HCT116 (cell line): Measurements from ENCODE around the gene TMEM134. TPM values are rescaled to one million over a fixed set of nuclear protein-coding genes. Genes with fewer than 3 reads are reported as not detected.

Source experiments
- ATAC-seq: fragments of 200-7000 bp; cut with Tn5 transposase; 2 replicates; pipeline ENCODE4 v1.9.1; 2020; ENCODE audit warnings: mild to moderate bottlenecking, moderate library complexity
- BruUV-seq: library from RNA; stranded (reverse); fragments of 400-500 nt; replicated peaks from 2 replicates; lab custom pipeline; 2021; lab: Mats Ljungman, UMichigan
- CTCF ChIA-PET: fragments of 300-600 bp; sonication (Branson Sonifier 250); formaldehyde crosslinking; loops from one replicate; lab custom pipeline; 2021; ENCODE audit warnings: antibody characterized with exemption; lab: Charles Lee
- POLR2A ChIA-PET: fragments of 300-600, 350-600 bp; sonication (Branson Sonifier 250); formaldehyde crosslinking; loops from one replicate; lab custom pipeline; 2021; ENCODE audit warnings: antibody characterized with exemption; lab: Charles Lee
- RAD21 ChIA-PET, 2 experiments: fragments of 300-600 bp; sonication (Branson Sonifier 250); formaldehyde crosslinking; loops; one replicate each; lab custom pipeline; 2023; ENCODE audit warnings: low total read pairs in 2 of 2; ENCODE audit not compliant: uncharacterized antibody in 2 of 2, unreplicated experiment in 2 of 2, low non-redundant PET in 1 of 2; lab: Charles Lee
- DNase-seq: peaks from one replicate; pipeline ENCODE4 v3.0.0-alpha.2; 2010; ENCODE audit warnings: low read depth, low spot score
- H2AFZ ChIP-seq: fragments of 200-600 bp; shearing (Covaris generic), sonication (generic); 2 replicates; pipeline ENCODE4 v1.6.1; 2017; ENCODE audit warnings: low read depth, mixed run types, mixed read lengths, antibody characterized with exemption, low read length; ENCODE audit not compliant: poor library complexity, severe bottlenecking
- H3K27ac ChIP-seq: 2 replicates; pipeline ENCODE4 v1.5.1; 2012; ENCODE audit warnings: low read depth, low read length
- H3K27me3 ChIP-seq: fragments of 200-600 bp; sonication (generic); 2 replicates; pipeline ENCODE4 v1.6.1; 2016; ENCODE audit warnings: mixed run types, low read length, mixed read lengths; ENCODE audit not compliant: insufficient read depth
- H3K36me3 ChIP-seq, 2 experiments: fragments of 200-500 bp in 1 of 2; fragments of 200-600 bp in 1 of 2; sonication (Bioruptor generic) in 1 of 2; sonication (generic) in 1 of 2; 2 replicates each; pipeline versions ENCODE4 v1.5.1 to v1.6.1; 2014 to 2016; ENCODE audit warnings: low read length in 2 of 2, inconsistent platforms in 1 of 2, mixed read lengths in 1 of 2, mixed run types in 1 of 2; ENCODE audit not compliant: insufficient read depth in 2 of 2, control insufficient read depth in 1 of 2
- H3K4me1 ChIP-seq, 2 experiments: fragments of 200-600 bp in 1 of 2; sonication (generic) in 1 of 2; 2 replicates each; pipeline versions ENCODE4 v1.5.1 to v1.6.1; 2012 to 2017; ENCODE audit warnings: low read length in 2 of 2, inconsistent platforms in 1 of 2, mild to moderate bottlenecking in 1 of 2, mixed read lengths in 1 of 2, mixed run types in 1 of 2, moderate library complexity in 1 of 2; ENCODE audit not compliant: insufficient read depth in 2 of 2, control insufficient read depth in 1 of 2
- H3K4me2 ChIP-seq: fragments of 200-600 bp; sonication (generic); 2 replicates; pipeline ENCODE4 v1.6.1; 2017; ENCODE audit warnings: mixed run types, low read length, mixed read lengths
- H3K4me3 ChIP-seq, 2 experiments: fragments of 200-600 bp in 1 of 2; sonication (generic) in 1 of 2; replicated peaks in 1 of 2; 2 replicates each; pipeline ENCODE4 v1.5.1; 2011 to 2016; ENCODE audit warnings: low read length in 2 of 2, control low read depth in 1 of 2, low read depth in 1 of 2, mild to moderate bottlenecking in 1 of 2, mixed read lengths in 1 of 2, mixed run types in 1 of 2
- H3K79me2 ChIP-seq: fragments of 200-600 bp; sonication (generic); 2 replicates; pipeline ENCODE4 v1.6.1; 2017; ENCODE audit warnings: mild to moderate bottlenecking, mixed run types, low read length, moderate library complexity, mixed read lengths; ENCODE audit not compliant: insufficient read depth
- H3K9ac ChIP-seq: fragments of 200-600 bp; sonication (generic); 2 replicates; pipeline ENCODE4 v1.6.1; 2016; ENCODE audit warnings: low read length, mixed read lengths
- H3K9me2 ChIP-seq: fragments of 200-600 bp; sonication (generic), shearing (Covaris generic); 2 replicates; pipeline ENCODE4 v1.6.1; 2017; ENCODE audit warnings: mixed run types, mild to moderate bottlenecking, moderate library complexity; ENCODE audit not compliant: insufficient read depth
- H3K9me3 ChIP-seq, 2 experiments: fragments of 200-500 bp in 1 of 2; fragments of 200-600 bp in 1 of 2; sonication (Bioruptor generic) in 1 of 2; sonication (generic) in 1 of 2; 2 replicates each; pipeline ENCODE4 v1.6.1; 2014 to 2017; ENCODE audit warnings: low read length in 2 of 2, mixed read lengths in 2 of 2, inconsistent platforms in 1 of 2, low read depth in 1 of 2, mild to moderate bottlenecking in 1 of 2, mixed run types in 1 of 2, moderate library complexity in 1 of 2; ENCODE audit not compliant: control insufficient read depth in 1 of 2, insufficient read depth in 1 of 2
- H4K20me1 ChIP-seq: fragments of 200-600 bp; sonication (generic), shearing (Covaris generic); 2 replicates; pipeline ENCODE4 v1.6.1; 2017; ENCODE audit warnings: mixed run types, mild to moderate bottlenecking, moderate library complexity; ENCODE audit not compliant: insufficient read depth
- ATF3 ChIP-seq: IDR thresholded peaks from 2 replicates; pipeline ENCODE4 v1.6.1; 2012
- CBX3 ChIP-seq: IDR thresholded peaks from 2 replicates; pipeline ENCODE4 v1.6.1; 2012; ENCODE audit warnings: low read depth
- EGR1 ChIP-seq: IDR thresholded peaks from 2 replicates; pipeline ENCODE4 v1.6.1; 2012; ENCODE audit warnings: low read depth
- EZH2 ChIP-seq: fragments of 200-600 bp; sonication (generic); IDR thresholded peaks from 2 replicates; pipeline ENCODE4 v1.6.1; 2017; ENCODE audit warnings: antibody characterized with exemption, mixed run types
- FOSL1 ChIP-seq: IDR thresholded peaks from 2 replicates; pipeline ENCODE4 v1.6.1; 2012; ENCODE audit warnings: low read depth
- JUND ChIP-seq: IDR thresholded peaks from 2 replicates; pipeline ENCODE4 v1.6.1; 2012
- POLR2A ChIP-seq: IDR thresholded peaks from 2 replicates; pipeline ENCODE4 v1.7.0; 2011; ENCODE audit warnings: borderline replicate concordance; ENCODE audit not compliant: insufficient read depth, insufficient read length; ENCODE audit errors: extremely low read depth
- SIN3A ChIP-seq: IDR thresholded peaks from 2 replicates; pipeline ENCODE4 v1.6.1; 2012; ENCODE audit warnings: low read depth
- SP1 ChIP-seq: IDR thresholded peaks from 2 replicates; pipeline ENCODE4 v1.6.1; 2012; ENCODE audit warnings: low read depth
- SRF ChIP-seq: IDR thresholded peaks from 2 replicates; pipeline ENCODE4 v1.6.1; 2012; ENCODE audit warnings: low read depth
- ZNF274 ChIP-seq: fragments of 200-500 bp; sonication (Bioruptor generic); IDR thresholded peaks from 2 replicates; pipeline ENCODE4 v1.6.1; 2014; ENCODE audit warnings: mild to moderate bottlenecking, low read depth, low read length, inconsistent platforms
- intact Hi-C: fragments of 100-400 bp; cut with micrococcal nuclease; formaldehyde crosslinking; loops from 2 replicates; pipeline ENCODE4 v1.10.0; 2022
- total RNA-seq: library from RNA; stranded (reverse); gene quantifications from one replicate; pipeline ENCODE4 v1.2.1, GENCODE V29; 2021; ENCODE audit not compliant: unreplicated experiment
- TF ChIP-seq, protein P1 (sequence below): IDR thresholded peaks from 2 replicates; pipeline ENCODE4 v1.6.1; 2011; ENCODE audit warnings: mild to moderate bottlenecking, low read length, moderate library complexity; ENCODE audit not compliant: insufficient replicate concordance; ENCODE audit errors: extremely low read depth
- TF ChIP-seq, protein P2 (sequence below): IDR thresholded peaks from 2 replicates; pipeline ENCODE4 v1.6.1; 2012; ENCODE audit warnings: low read depth

Gene TMEM134
- total RNA-seq, 1 experiment from 2014 or later: 44.2 TPM

DNA sequence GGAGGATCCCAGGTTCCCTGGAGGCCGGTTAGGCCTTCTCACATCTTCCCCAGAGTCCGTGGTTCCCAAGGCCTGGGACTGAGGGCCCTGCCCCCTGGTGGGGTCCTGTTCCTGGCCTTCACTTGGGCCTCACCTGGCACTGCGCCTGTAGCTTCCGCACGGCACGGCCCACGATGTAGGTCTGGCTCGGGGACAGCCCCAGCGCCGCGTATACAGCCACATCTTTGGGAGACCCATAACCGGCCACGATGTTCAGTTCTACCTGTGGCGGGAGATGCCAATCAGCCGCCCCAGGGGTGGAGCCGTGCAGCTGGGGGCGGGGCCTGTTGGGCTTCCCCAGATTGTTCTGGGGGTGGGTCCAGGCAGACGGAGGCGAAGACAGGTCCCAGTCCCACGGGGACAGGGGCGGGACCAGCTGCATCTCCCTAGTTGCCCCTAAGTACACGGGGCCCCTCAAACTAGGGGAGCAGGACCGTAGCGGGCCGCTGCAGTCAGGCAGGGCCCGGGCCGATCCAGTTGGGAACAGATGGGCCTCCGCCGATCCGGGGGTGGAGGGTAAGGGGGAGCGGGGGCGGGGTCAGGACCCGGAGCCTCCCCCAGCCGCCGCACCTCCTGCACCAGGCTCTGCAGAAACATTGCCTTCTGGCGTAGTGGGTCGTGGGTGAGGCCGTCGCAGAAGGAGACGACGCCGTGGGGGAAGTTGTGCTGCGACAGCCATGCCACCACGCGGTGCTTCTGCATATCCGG, 23.9 kb upstream of the TMEM134 start:
- intact Hi-C loops: no loop called here
- DNase-seq (no peak), ATAC-seq (peak; percentile 70)
- no peaks in the 10 kb centered on the region for H3K9me2 ChIP-seq
- no peaks in the 10 kb centered on the region for H4K20me1 ChIP-seq
- ChIA-PET RAD21 (no interaction called here), CTCF (no interaction called here), POLR2A (no interaction called here)
- no peak overlapping the region for H3K4me2 ChIP-seq
- no peak overlapping the region for H3K4me3 ChIP-seq
- H3K27me3 ChIP-seq: no peaks in the 10 kb centered on the region
- no TSS peak for BruUV-seq
- H3K36me3 ChIP-seq: peaks cover 0 to 5% of the 10 kb centered on the region in 2 experiments; a peak in 2 of 4 replicates
- no peak overlapping the region for H3K9ac ChIP-seq
- no peaks in the 10 kb centered on the region for H3K9me3 ChIP-seq
- no peak overlapping the region for H3K27ac ChIP-seq
- no peak overlapping the region for H2AFZ ChIP-seq
- no peaks in the 10 kb centered on the region for H3K79me2 ChIP-seq
- H3K4me1 ChIP-seq: no peaks in the 10 kb centered on the region
- no peak for TF ChIP-seq JUND
- TF ChIP-seq, protein P1, sequence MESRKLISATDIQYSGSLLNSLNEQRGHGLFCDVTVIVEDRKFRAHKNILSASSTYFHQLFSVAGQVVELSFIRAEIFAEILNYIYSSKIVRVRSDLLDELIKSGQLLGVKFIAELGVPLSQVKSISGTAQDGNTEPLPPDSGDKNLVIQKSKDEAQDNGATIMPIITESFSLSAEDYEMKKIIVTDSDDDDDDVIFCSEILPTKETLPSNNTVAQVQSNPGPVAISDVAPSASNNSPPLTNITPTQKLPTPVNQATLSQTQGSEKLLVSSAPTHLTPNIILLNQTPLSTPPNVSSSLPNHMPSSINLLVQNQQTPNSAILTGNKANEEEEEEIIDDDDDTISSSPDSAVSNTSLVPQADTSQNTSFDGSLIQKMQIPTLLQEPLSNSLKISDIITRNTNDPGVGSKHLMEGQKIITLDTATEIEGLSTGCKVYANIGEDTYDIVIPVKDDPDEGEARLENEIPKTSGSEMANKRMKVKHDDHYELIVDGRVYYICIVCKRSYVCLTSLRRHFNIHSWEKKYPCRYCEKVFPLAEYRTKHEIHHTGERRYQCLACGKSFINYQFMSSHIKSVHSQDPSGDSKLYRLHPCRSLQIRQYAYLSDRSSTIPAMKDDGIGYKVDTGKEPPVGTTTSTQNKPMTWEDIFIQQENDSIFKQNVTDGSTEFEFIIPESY: no peak
- TF ChIP-seq FOSL1: no peak
- no peak for TF ChIP-seq POLR2A
- TF ChIP-seq, protein P2, sequence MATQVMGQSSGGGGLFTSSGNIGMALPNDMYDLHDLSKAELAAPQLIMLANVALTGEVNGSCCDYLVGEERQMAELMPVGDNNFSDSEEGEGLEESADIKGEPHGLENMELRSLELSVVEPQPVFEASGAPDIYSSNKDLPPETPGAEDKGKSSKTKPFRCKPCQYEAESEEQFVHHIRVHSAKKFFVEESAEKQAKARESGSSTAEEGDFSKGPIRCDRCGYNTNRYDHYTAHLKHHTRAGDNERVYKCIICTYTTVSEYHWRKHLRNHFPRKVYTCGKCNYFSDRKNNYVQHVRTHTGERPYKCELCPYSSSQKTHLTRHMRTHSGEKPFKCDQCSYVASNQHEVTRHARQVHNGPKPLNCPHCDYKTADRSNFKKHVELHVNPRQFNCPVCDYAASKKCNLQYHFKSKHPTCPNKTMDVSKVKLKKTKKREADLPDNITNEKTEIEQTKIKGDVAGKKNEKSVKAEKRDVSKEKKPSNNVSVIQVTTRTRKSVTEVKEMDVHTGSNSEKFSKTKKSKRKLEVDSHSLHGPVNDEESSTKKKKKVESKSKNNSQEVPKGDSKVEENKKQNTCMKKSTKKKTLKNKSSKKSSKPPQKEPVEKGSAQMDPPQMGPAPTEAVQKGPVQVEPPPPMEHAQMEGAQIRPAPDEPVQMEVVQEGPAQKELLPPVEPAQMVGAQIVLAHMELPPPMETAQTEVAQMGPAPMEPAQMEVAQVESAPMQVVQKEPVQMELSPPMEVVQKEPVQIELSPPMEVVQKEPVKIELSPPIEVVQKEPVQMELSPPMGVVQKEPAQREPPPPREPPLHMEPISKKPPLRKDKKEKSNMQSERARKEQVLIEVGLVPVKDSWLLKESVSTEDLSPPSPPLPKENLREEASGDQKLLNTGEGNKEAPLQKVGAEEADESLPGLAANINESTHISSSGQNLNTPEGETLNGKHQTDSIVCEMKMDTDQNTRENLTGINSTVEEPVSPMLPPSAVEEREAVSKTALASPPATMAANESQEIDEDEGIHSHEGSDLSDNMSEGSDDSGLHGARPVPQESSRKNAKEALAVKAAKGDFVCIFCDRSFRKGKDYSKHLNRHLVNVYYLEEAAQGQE: no peak
- TF ChIP-seq SRF: no peak
- no peak for TF ChIP-seq ATF3
- TF ChIP-seq SIN3A: no peak
- no peak for TF ChIP-seq EZH2
- no peak for TF ChIP-seq ZNF274
- TF ChIP-seq EGR1: no peak
- no peak for TF ChIP-seq SP1
- no peak for TF ChIP-seq CBX3
